ENCODE data around the gene ARHGAP28.

DNA sequence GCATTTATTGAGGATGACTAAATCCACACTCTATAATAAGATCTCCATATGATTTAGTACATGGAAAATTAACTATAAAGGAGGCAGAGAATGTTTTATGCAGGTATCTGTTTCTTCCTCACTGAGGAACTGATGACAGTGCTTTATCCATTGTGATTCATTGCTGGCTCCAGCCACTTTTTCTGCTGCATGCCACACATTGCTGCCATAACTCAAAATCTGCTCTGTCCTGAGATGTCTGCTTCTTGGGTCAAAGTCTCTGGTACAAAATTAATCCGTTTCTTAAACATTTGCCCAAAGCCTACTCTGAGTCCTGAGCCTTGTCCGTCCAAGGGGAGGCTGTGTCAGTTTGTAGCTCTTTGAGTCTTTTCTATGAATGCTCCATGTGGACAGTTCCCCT, 15.5 kb upstream of the ARHGAP28 start:
- TF ChIP-seq, protein P1, sequence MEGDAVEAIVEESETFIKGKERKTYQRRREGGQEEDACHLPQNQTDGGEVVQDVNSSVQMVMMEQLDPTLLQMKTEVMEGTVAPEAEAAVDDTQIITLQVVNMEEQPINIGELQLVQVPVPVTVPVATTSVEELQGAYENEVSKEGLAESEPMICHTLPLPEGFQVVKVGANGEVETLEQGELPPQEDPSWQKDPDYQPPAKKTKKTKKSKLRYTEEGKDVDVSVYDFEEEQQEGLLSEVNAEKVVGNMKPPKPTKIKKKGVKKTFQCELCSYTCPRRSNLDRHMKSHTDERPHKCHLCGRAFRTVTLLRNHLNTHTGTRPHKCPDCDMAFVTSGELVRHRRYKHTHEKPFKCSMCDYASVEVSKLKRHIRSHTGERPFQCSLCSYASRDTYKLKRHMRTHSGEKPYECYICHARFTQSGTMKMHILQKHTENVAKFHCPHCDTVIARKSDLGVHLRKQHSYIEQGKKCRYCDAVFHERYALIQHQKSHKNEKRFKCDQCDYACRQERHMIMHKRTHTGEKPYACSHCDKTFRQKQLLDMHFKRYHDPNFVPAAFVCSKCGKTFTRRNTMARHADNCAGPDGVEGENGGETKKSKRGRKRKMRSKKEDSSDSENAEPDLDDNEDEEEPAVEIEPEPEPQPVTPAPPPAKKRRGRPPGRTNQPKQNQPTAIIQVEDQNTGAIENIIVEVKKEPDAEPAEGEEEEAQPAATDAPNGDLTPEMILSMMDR (IDR thresholded peaks at IDR 0.05), result no peak
- no peak for TF ChIP-seq POLR2A (IDR thresholded peaks at IDR 0.05)
